SH-SY5Y (cell line): Measurements from ENCODE around the gene NR1H4.

Source experiments
- GATA2 ChIP-seq: IDR thresholded peaks from 2 replicates; pipeline ENCODE4 v1.6.1; 2011; ENCODE audit warnings: mild to moderate bottlenecking, low read depth, low read length
- GATA3 ChIP-seq: IDR thresholded peaks from 2 replicates; pipeline ENCODE4 v1.6.1; 2011; ENCODE audit warnings: low read depth, mild to moderate bottlenecking, low read length, moderate library complexity

- TF ChIP-seq GATA2 (no peak), GATA3 (no peak)
Observed at GRCh38 chr12:100564090-100564489, 90.4 kb downstream of the NR1H4 start.
